ENCODE data around the gene BIK.

The BIK gene

GRCh38 chr22:43172191-43172590, 61.6 kb downstream of the BIK start:
- H3K4me3 ChIP-seq (ENCODE audit: low read depth, low read length): no peak overlapping the region
- TF ChIP-seq CTCF (IDR thresholded peaks at IDR 0.05; ENCODE audit: control insufficient read depth, extremely low read depth, insufficient read depth): no peak
- DNase-seq (ENCODE audit: low read depth): no peak

GRCh38 chr22:43173566-43173965, 63.0 kb downstream of the BIK start:
- no peak for DNase-seq (ENCODE audit: low read depth)
- no peak for TF ChIP-seq CTCF (IDR thresholded peaks at IDR 0.05; ENCODE audit: control insufficient read depth, extremely low read depth, insufficient read depth)
- H3K4me3 ChIP-seq (ENCODE audit: low read depth, low read length): no peak overlapping the region

- DNase-seq (ENCODE audit: low read depth): no peak
- H3K4me3 ChIP-seq (ENCODE audit: low read depth, low read length): no peak overlapping the region
- no peak for TF ChIP-seq CTCF (IDR thresholded peaks at IDR 0.05; ENCODE audit: control insufficient read depth, extremely low read depth, insufficient read depth)
Observed at GRCh38 chr22:43173976-43174720, 63.6 kb downstream of the BIK start.

GRCh38 chr22:43174941-43175531, 64.5 kb downstream of the BIK start:
- DNase-seq (ENCODE audit: low read depth): no peak
- TF ChIP-seq CTCF (IDR thresholded peaks at IDR 0.05; ENCODE audit: control insufficient read depth, extremely low read depth, insufficient read depth): no peak
- no peak overlapping the region for H3K4me3 ChIP-seq (ENCODE audit: low read depth, low read length)

- H3K4me3 ChIP-seq (ENCODE audit: low read depth, low read length): no peak overlapping the region
- DNase-seq (ENCODE audit: low read depth): no peak
- TF ChIP-seq CTCF (IDR thresholded peaks at IDR 0.05; ENCODE audit: control insufficient read depth, extremely low read depth, insufficient read depth): no peak
Observed at GRCh38 chr22:43176090-43176489, 65.5 kb downstream of the BIK start.

GRCh38 chr22:43177479-43177878, 66.9 kb downstream of the BIK start:
- TF ChIP-seq CTCF (IDR thresholded peaks at IDR 0.05; ENCODE audit: control insufficient read depth, extremely low read depth, insufficient read depth): no peak
- no peak for DNase-seq (ENCODE audit: low read depth)
- no peak overlapping the region for H3K4me3 ChIP-seq (ENCODE audit: low read depth, low read length)

Data from LNCaP clone FGC (cell line).